ENCODE results near the gene ECHDC3.

The ECHDC3 gene

GRCh38 chr10:11750420-11750819 is 8.2 kb downstream of the ECHDC3 start:
- TF ChIP-seq SIN3A (IDR thresholded peaks at IDR 0.05; ENCODE audit: borderline replicate concordance, insufficient read depth, low read length) (no peak), POLR2AphosphoS5 (IDR thresholded peaks at IDR 0.05; ENCODE audit: low read depth, low read length) (no peak), REST (IDR thresholded peaks at IDR 0.05; ENCODE audit: insufficient read depth in 1 of 2, low read depth in 2 of 2, low read length in 2 of 2) (no peak), TAF1 (IDR thresholded peaks at IDR 0.05; ENCODE audit: borderline replicate concordance, insufficient read depth, low read length) (no peak)

- TF ChIP-seq FOXP2 (optimal IDR thresholded peaks at IDR 0.05; ENCODE audit: borderline replicate concordance, extremely low read depth, extremely low read length, insufficient read depth) (no peak), REST (IDR thresholded peaks at IDR 0.05; ENCODE audit: insufficient read depth in 1 of 2, low read depth in 2 of 2, low read length in 2 of 2) (no peak), POLR2AphosphoS5 (IDR thresholded peaks at IDR 0.05; ENCODE audit: low read depth, low read length) (no peak), SIN3A (IDR thresholded peaks at IDR 0.05; ENCODE audit: borderline replicate concordance, insufficient read depth, low read length) (no peak)
These were observed 12.0 kb downstream of the ECHDC3 start for GRCh38 chr10:11754173-11754572.

- TF ChIP-seq TAF1 (IDR thresholded peaks at IDR 0.05; ENCODE audit: borderline replicate concordance, insufficient read depth, low read length): no peak
- no peak for TF ChIP-seq SIN3A (IDR thresholded peaks at IDR 0.05; ENCODE audit: borderline replicate concordance, insufficient read depth, low read length)
- no peak for TF ChIP-seq POLR2AphosphoS5 (IDR thresholded peaks at IDR 0.05; ENCODE audit: low read depth, low read length)
- TF ChIP-seq FOXP2 (optimal IDR thresholded peaks at IDR 0.05; ENCODE audit: borderline replicate concordance, extremely low read depth, extremely low read length, insufficient read depth): no peak
- TF ChIP-seq REST (IDR thresholded peaks at IDR 0.05; ENCODE audit: insufficient read depth in 1 of 2, low read depth in 2 of 2, low read length in 2 of 2): no peak
These were observed 12.4 kb downstream of the ECHDC3 start for GRCh38 chr10:11754620-11755019.

- TF ChIP-seq POLR2AphosphoS5 (IDR thresholded peaks at IDR 0.05; ENCODE audit: low read depth, low read length) (no peak), TAF1 (IDR thresholded peaks at IDR 0.05; ENCODE audit: borderline replicate concordance, insufficient read depth, low read length) (no peak), FOXP2 (optimal IDR thresholded peaks at IDR 0.05; ENCODE audit: borderline replicate concordance, extremely low read depth, extremely low read length, insufficient read depth) (no peak), SIN3A (IDR thresholded peaks at IDR 0.05; ENCODE audit: borderline replicate concordance, insufficient read depth, low read length) (no peak), REST (IDR thresholded peaks at IDR 0.05; ENCODE audit: insufficient read depth in 1 of 2, low read depth in 2 of 2, low read length in 2 of 2) (no peak)
These were observed 13.5 kb downstream of the ECHDC3 start for GRCh38 chr10:11755512-11756263.

Measured in PFSK-1 (cell line).